OCI-LY7 (cell line): ENCODE data around the gene PRKD2. TPM values are rescaled to one million over a fixed set of nuclear protein-coding genes. Genes with fewer than 3 reads are reported as not detected.

Source experiments
- BruUV-seq: library from RNA; stranded (reverse); fragments of 400-500 nt; replicated peaks from 2 replicates; lab custom pipeline; 2021; lab: Mats Ljungman, UMichigan
- CTCF ChIA-PET: fragments of 300-600 bp; sonication (Branson Sonifier 250); formaldehyde crosslinking; loops from one replicate; lab custom pipeline; 2022; ENCODE audit warnings: antibody characterized with exemption; ENCODE audit not compliant: unreplicated experiment; lab: Charles Lee
- POLR2A ChIA-PET: fragments of 300-600 bp; sonication (Branson Sonifier 250); formaldehyde crosslinking; loops from one replicate; lab custom pipeline; 2022; ENCODE audit warnings: antibody characterized with exemption; lab: Charles Lee
- DNase-seq: peaks from one replicate; pipeline ENCODE4 v3.0.0-alpha.2; 2015; ENCODE audit warnings: low spot score
- H2AFZ ChIP-seq: fragments of 200-600 bp; sonication (generic), shearing (Covaris generic); 2 replicates; pipeline ENCODE4 v1.6.1; 2014; ENCODE audit warnings: mild to moderate bottlenecking, antibody characterized with exemption, low read length, moderate library complexity
- H3K27ac ChIP-seq: fragments of 200-600 bp; sonication (generic); 2 replicates; pipeline ENCODE4 v1.5.1; 2014; ENCODE audit warnings: mixed run types, low read depth, mild to moderate bottlenecking, moderate library complexity, low read length, inconsistent platforms; ENCODE audit not compliant: poor library complexity, severe bottlenecking
- H3K36me3 ChIP-seq: fragments of 200-600 bp; sonication (generic); 2 replicates; pipeline ENCODE4 v1.6.1; 2014; ENCODE audit warnings: mild to moderate bottlenecking, antibody characterized with exemption, low read length, moderate library complexity, mixed read lengths; ENCODE audit not compliant: insufficient read depth
- H3K4me1 ChIP-seq: fragments of 200-600 bp; sonication (generic); 2 replicates; pipeline ENCODE4 v1.5.1; 2014; ENCODE audit warnings: mild to moderate bottlenecking, low read length; ENCODE audit not compliant: insufficient read depth, poor library complexity, severe bottlenecking
- H3K4me2 ChIP-seq: fragments of 200-600 bp; sonication (generic); 2 replicates; pipeline ENCODE4 v1.6.1; 2014; ENCODE audit warnings: mild to moderate bottlenecking, low read length
- H3K4me3 ChIP-seq: fragments of 200-600 bp; sonication (generic); 2 replicates; pipeline ENCODE4 v1.5.1; 2014; ENCODE audit warnings: mild to moderate bottlenecking, low read depth, low read length; ENCODE audit not compliant: poor library complexity, severe bottlenecking
- H3K79me2 ChIP-seq: fragments of 200-600 bp; sonication (generic); 2 replicates; pipeline ENCODE4 v1.6.1; 2016; ENCODE audit warnings: low read depth, mild to moderate bottlenecking, low read length, moderate library complexity, mixed read lengths; ENCODE audit not compliant: insufficient read depth
- H3K9me2 ChIP-seq: fragments of 200-600 bp; sonication (generic); 2 replicates; pipeline ENCODE4 v1.6.1; 2016; ENCODE audit warnings: mild to moderate bottlenecking, low read length, mixed read lengths; ENCODE audit not compliant: insufficient read depth
- H3K9me3 ChIP-seq: fragments of 200-600 bp; sonication (generic); 2 replicates; pipeline ENCODE4 v1.6.1; 2014; ENCODE audit warnings: mild to moderate bottlenecking, mixed run types, low read length, mixed read lengths
- H4K20me1 ChIP-seq: fragments of 200-600 bp; sonication (generic); 2 replicates; pipeline ENCODE4 v1.6.1; 2014; ENCODE audit warnings: mild to moderate bottlenecking, antibody characterized with exemption, low read length, moderate library complexity, mixed read lengths; ENCODE audit not compliant: insufficient read depth
- EZH2phosphoT487 ChIP-seq: fragments of 200-600 bp; sonication (generic); IDR thresholded peaks from 2 replicates; pipeline ENCODE4 v1.6.1; 2018; ENCODE audit warnings: low read depth, borderline replicate concordance, mild to moderate bottlenecking, mixed run types, antibody characterized with exemption, low read length, moderate library complexity, mixed read lengths
- intact Hi-C: fragments of 100-400 bp; cut with micrococcal nuclease; formaldehyde crosslinking; loops from one replicate; pipeline ENCODE4 v1.10.0; 2022; ENCODE audit not compliant: unreplicated experiment
- total RNA-seq, 2 experiments: library from RNA; depleted of rRNA in 1 of 2; stranded (reverse); fragments of >200 nt in 1 of 2; shearing (Covaris generic) in 1 of 2; gene quantifications; 2 replicates each; pipeline ENCODE4 v1.2.3, GENCODE V29; 2014 to 2022
- TF ChIP-seq, protein P1 (sequence below): fragments of 200-600 bp; sonication (generic); conservative IDR thresholded peaks from 2 replicates; pipeline ENCODE4 v1.5.1; 2014; ENCODE audit warnings: mild to moderate bottlenecking, antibody characterized with exemption, low read length, moderate library complexity, mixed read lengths

PRKD2 gene
- total RNA-seq, 2 experiments from 2014 or later = 30.5 to 89.2 TPM

DNA sequence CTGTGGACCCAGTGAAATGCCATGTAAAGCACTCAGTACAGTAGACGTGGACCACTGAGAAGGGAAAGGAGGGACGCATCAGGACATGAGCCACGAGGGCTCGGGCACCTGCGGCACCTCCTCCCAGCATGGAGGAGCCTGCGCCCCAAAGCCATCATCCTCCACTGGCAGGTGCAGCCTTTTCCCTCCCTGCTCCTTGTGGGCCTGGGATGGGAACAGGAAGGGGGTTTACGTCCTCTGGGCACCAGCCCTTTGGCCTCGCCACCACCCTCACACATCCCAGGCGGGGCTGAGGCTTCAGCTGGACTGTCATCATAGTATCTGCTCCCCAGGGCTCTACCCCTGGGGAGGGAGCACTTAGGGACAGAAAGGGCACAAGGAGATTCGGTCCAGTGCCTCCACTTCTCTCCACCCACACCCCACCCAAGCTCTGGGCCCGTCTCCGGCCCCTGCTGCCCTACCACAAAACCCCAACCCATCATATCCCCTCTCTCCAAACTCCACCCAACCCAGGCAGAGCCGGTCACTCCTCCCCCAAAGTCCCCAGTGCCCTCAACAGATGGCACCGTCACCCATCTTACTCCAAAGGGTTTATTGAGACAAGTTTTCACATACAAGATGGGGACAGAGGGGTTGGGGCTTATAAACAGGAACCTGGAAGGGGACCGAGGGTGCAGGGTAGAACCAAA lies 2.2 kb upstream of the PRKD2 start:
- peaks cover 23% of the 10 kb centered on the region for H3K79me2 ChIP-seq
- DNase-seq = peak; percentile 86
- H2AFZ ChIP-seq = no peak overlapping the region
- peaks cover 50% of the 10 kb centered on the region for H3K4me1 ChIP-seq
- TF ChIP-seq, protein P1, sequence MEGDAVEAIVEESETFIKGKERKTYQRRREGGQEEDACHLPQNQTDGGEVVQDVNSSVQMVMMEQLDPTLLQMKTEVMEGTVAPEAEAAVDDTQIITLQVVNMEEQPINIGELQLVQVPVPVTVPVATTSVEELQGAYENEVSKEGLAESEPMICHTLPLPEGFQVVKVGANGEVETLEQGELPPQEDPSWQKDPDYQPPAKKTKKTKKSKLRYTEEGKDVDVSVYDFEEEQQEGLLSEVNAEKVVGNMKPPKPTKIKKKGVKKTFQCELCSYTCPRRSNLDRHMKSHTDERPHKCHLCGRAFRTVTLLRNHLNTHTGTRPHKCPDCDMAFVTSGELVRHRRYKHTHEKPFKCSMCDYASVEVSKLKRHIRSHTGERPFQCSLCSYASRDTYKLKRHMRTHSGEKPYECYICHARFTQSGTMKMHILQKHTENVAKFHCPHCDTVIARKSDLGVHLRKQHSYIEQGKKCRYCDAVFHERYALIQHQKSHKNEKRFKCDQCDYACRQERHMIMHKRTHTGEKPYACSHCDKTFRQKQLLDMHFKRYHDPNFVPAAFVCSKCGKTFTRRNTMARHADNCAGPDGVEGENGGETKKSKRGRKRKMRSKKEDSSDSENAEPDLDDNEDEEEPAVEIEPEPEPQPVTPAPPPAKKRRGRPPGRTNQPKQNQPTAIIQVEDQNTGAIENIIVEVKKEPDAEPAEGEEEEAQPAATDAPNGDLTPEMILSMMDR = no peak
- no peak for TF ChIP-seq EZH2phosphoT487
- intact Hi-C loops = loop anchor here (1.0 to 5.0 kb wide), 2 partner anchors 68 to 103 kb away; partner anchors contain the start of gene SLC1A5
- peak overlapping the region; percentile 92 for H3K4me3 ChIP-seq
- POLR2A ChIA-PET = interaction anchor here (0.5 kb wide), 1 partner anchor 48 kb away, joined by 3 read pairs; no protein-coding TSS in a partner anchor
- CTCF ChIA-PET = interaction anchor here (0.7 kb wide), 1 partner anchor 11 kb away, joined by 3 read pairs; no protein-coding TSS in a partner anchor
- no TSS peak for BruUV-seq
- H3K9me2 ChIP-seq = no peaks in the 10 kb centered on the region
- peak overlapping the region; percentile 95 for H3K27ac ChIP-seq
- H3K4me2 ChIP-seq = peak overlapping the region; percentile 99
- peaks cover 60% of the 10 kb centered on the region for H3K36me3 ChIP-seq
- no peaks in the 10 kb centered on the region for H3K9me3 ChIP-seq
- H4K20me1 ChIP-seq = peaks cover 8% of the 10 kb centered on the region; the same call in 1 of the 2 replicates

DNA sequence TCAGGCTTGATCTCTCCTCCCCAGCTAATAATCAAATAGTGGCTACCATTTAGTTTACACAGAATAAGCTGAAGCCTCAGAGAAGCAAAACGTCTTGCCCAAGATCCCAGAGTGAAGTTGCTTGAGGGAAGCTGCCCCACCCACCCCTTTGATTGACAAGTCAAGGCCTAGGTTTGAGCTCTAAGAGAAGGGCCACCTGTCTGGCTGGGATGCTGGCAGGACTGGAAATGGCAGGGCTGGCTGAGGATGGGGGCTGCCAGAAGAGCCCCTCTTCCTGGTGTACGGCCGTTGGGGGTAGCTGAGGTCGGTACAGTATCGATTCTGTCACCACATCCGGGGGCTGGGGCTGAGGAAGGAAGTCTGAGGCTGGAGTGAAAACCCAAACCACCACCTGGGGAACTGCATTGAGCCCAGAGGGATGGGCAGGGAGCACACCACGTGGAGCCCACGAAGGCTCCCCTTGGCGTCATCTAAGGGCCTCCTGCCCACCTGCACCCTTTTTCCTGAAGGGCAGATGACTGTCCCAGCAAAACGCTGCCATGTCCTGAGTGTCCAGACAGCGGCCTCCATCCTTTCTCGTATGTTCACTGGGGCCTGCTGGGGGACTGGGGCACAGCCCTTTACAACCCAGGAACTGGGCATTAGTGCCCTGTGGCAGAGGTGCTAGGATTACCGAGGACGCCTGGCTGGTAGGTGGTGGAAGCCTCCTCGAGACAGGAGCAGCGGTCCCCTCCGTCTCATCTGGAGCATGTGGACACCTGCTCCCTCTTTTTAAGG lies 1.4 kb upstream of the PRKD2 start:
- Histone ChIP-seq H3K9me2 (no peaks in the 10 kb centered on the region), H3K27ac (peak overlapping the region; percentile 95), H3K36me3 (peaks cover 57% of the 10 kb centered on the region), H3K4me1 (peaks cover 53% of the 10 kb centered on the region), H2AFZ (no peak overlapping the region), H4K20me1 (peaks cover 8% of the 10 kb centered on the region; the same call in 1 of the 2 replicates), H3K4me3 (peak overlapping the region; percentile 92), H3K4me2 (peak overlapping the region; percentile 99), H3K79me2 (peaks cover 25% of the 10 kb centered on the region), H3K9me3 (no peaks in the 10 kb centered on the region)
- no TSS peak for BruUV-seq
- DNase-seq = peak; percentile 85
- CTCF ChIA-PET = interaction anchor here (0.6 kb wide), 1 partner anchor 9 kb away, joined by 3 read pairs; no protein-coding TSS in a partner anchor
- intact Hi-C loops = loop anchor here (5.0 kb wide), 1 partner anchor 69 kb away; the partner anchor contains the start of gene SLC1A5
- TF ChIP-seq, protein P1 = no peak
- TF ChIP-seq EZH2phosphoT487 = no peak
- POLR2A ChIA-PET = interaction anchor here (0.9 kb wide), 1 partner anchor 126 kb away, joined by 3 read pairs; no protein-coding TSS in a partner anchor
